KMS-11 (cell line): ENCODE results near the gene RAD23B.
"Not testable (repeated sequence)": the region's sequence is repeated elsewhere in the genome, so short reads cannot be mapped to it uniquely, and the experiment has no call there.

Experiments
- H2AFZ ChIP-seq: fragments of 200-600 bp; sonication (generic); 2 replicates; pipeline ENCODE4 v1.6.1; 2016; ENCODE audit warnings: antibody characterized with exemption, mixed run types, low read depth
- H3K27ac ChIP-seq: fragments of 200-600 bp; sonication (generic); 2 replicates; pipeline ENCODE4 v1.6.1; 2016; ENCODE audit warnings: mild to moderate bottlenecking, mixed run types
- H3K27me3 ChIP-seq: fragments of 200-600 bp; sonication (generic); 2 replicates; pipeline ENCODE4 v1.6.1; 2017; ENCODE audit warnings: mild to moderate bottlenecking, low read depth, mixed run types, moderate library complexity; ENCODE audit not compliant: insufficient read depth
- H3K36me3 ChIP-seq: fragments of 200-600 bp; sonication (generic); 2 replicates; pipeline ENCODE4 v1.6.1; 2017; ENCODE audit warnings: mild to moderate bottlenecking, mixed run types; ENCODE audit not compliant: insufficient read depth
- H3K4me1 ChIP-seq: fragments of 200-600 bp; sonication (generic); 2 replicates; pipeline ENCODE4 v1.6.1; 2016; ENCODE audit warnings: mild to moderate bottlenecking, low read depth, mixed run types; ENCODE audit not compliant: poor library complexity, severe bottlenecking
- H3K4me2 ChIP-seq: fragments of 200-600 bp; sonication (generic); 2 replicates; pipeline ENCODE4 v1.7.0; 2016; ENCODE audit warnings: mild to moderate bottlenecking, mixed run types
- H3K4me3 ChIP-seq: fragments of 200-600 bp; sonication (generic); IDR thresholded peaks from 2 replicates; pipeline ENCODE4 v1.6.1; 2017; ENCODE audit warnings: low read depth, low read length, mixed read lengths; ENCODE audit not compliant: insufficient read depth
- H3K79me2 ChIP-seq: fragments of 200-600 bp; sonication (generic); 2 replicates; pipeline ENCODE4 v1.6.1; 2016; ENCODE audit warnings: low read depth, mixed run types; ENCODE audit not compliant: insufficient read depth
- H3K9ac ChIP-seq: fragments of 200-600 bp; sonication (generic); 2 replicates; pipeline ENCODE4 v1.6.1; 2016; ENCODE audit warnings: mild to moderate bottlenecking, mixed run types
- H4K20me1 ChIP-seq: fragments of 200-600 bp; sonication (generic); 2 replicates; pipeline ENCODE4 v1.6.1; 2016; ENCODE audit warnings: mild to moderate bottlenecking, mixed run types; ENCODE audit not compliant: insufficient read depth
- CTCF ChIP-seq: fragments of 200-600 bp; sonication (generic); conservative IDR thresholded peaks from 2 replicates; pipeline ENCODE4 v1.6.1; 2017; ENCODE audit warnings: low read depth, mild to moderate bottlenecking, antibody characterized with exemption, low read length, moderate library complexity, mixed read lengths

The RAD23B gene

DNA sequence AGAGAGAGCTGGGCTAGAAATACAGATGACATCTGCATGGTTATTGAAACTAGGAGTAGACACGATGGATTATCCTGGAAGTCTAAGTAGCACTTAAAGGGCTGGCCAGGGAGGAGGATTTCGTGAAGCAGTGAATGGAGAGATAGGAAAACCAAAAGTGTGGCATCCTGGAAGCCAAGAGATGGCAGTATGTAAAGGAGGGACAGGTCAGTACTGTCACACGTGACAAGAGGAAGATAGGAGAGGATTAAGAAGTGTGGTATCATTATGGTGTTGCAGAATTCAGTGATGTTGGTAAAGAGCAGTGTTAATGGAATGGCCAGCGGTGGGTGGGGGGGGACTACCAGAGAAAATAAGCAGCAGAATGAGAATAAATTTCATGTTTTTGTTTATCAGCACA is 11.7 kb downstream of the RAD23B start:
- no peak for TF ChIP-seq CTCF
- H3K9ac ChIP-seq = no peak overlapping the region
- H3K4me2 ChIP-seq = no peak overlapping the region
- peaks cover 56% of the 10 kb centered on the region for H3K4me1 ChIP-seq
- H3K27ac ChIP-seq = no peak overlapping the region
- H3K36me3 ChIP-seq = no peaks in the 10 kb centered on the region
- peaks cover 99% of the 10 kb centered on the region for H3K79me2 ChIP-seq
- H3K27me3 ChIP-seq = no peaks in the 10 kb centered on the region
- H4K20me1 ChIP-seq = peaks cover 87% of the 10 kb centered on the region
- H3K4me3 ChIP-seq = no peak overlapping the region
- no peak overlapping the region for H2AFZ ChIP-seq

DNA sequence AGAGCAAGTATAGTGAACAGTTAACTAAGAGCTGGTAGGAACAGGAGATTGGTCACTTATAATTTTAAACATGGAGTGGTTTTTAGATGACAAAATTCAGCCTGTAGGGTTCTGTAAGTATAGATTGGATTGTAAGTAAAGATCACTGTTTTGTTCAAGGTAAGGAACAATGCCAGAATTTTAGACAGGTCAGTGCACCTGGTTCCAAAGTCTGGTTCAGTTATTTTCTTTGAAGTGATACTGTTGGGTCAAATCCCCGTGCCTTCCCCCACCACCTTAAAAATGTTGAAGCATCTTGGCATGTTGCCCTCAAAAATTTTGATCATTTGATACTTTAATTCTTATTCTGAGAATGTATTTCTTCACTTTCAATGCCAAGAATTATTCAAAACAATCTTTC is 12.9 kb downstream of the RAD23B start:
- no peak overlapping the region for H3K9ac ChIP-seq
- 0 out of 2 replicates have a peak overlapping the region, but pooled peaks have one; percentile 9 for H3K4me2 ChIP-seq
- TF ChIP-seq CTCF = no peak
- no peak overlapping the region for H2AFZ ChIP-seq
- peaks cover 99% of the 10 kb centered on the region for H3K79me2 ChIP-seq
- 0 out of 2 replicates have a peak, but pooled peaks cover 5% of the 10 kb centered on the region for H3K36me3 ChIP-seq
- H3K4me3 ChIP-seq = no peak overlapping the region
- H3K27ac ChIP-seq = no peak overlapping the region
- peaks cover 46% of the 10 kb centered on the region for H3K4me1 ChIP-seq
- H4K20me1 ChIP-seq = peaks cover 87% of the 10 kb centered on the region
- H3K27me3 ChIP-seq = no peaks in the 10 kb centered on the region

GRCh38 chr9:107296592-107296991 is 13.5 kb downstream of the RAD23B start:
- not testable (repeated sequence) for H3K27me3 ChIP-seq, H3K4me3 ChIP-seq, H3K27ac ChIP-seq, H2AFZ ChIP-seq, H3K36me3 ChIP-seq, H3K4me2 ChIP-seq, H3K9ac ChIP-seq
- Histone ChIP-seq H3K4me1 (peaks cover 44% of the 10 kb centered on the region), H4K20me1 (peaks cover 87% of the 10 kb centered on the region), H3K79me2 (peaks cover 99% of the 10 kb centered on the region)

GRCh38 chr9:107299437-107299836 is 16.4 kb downstream of the RAD23B start:
- peak; percentile 53; the same call in 1 of the 2 replicates for TF ChIP-seq CTCF
- H3K4me2 ChIP-seq = no peak overlapping the region
- H3K4me1 ChIP-seq = peaks cover 35% of the 10 kb centered on the region
- H3K9ac ChIP-seq = no peak overlapping the region
- H2AFZ ChIP-seq = no peak overlapping the region
- H3K79me2 ChIP-seq = peaks cover 97% of the 10 kb centered on the region
- H3K36me3 ChIP-seq = peaks cover 10% of the 10 kb centered on the region
- no peaks in the 10 kb centered on the region for H3K27me3 ChIP-seq
- no peak overlapping the region for H3K27ac ChIP-seq
- no peak overlapping the region for H3K4me3 ChIP-seq
- peaks cover 61% of the 10 kb centered on the region for H4K20me1 ChIP-seq

DNA sequence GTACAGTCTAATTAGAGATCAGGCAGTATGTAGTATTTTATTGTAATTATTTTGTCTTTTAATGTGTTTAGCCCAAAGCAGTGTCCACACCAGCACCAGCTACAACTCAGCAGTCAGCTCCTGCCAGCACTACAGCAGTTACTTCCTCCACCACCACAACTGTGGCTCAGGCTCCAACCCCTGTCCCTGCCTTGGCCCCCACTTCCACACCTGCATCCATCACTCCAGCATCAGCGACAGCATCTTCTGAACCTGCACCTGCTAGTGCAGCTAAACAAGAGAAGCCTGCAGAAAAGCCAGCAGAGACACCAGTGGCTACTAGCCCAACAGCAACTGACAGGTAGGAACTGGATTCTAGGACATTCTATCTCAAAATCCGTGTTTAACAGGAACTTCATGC is 23.2 kb downstream of the RAD23B start:
- H4K20me1 ChIP-seq = peaks cover 29% of the 10 kb centered on the region
- peaks cover 14% of the 10 kb centered on the region for H3K36me3 ChIP-seq
- H2AFZ ChIP-seq = no peak overlapping the region

More for the DNA sequence above, 23.2 kb downstream of the RAD23B start:
- H3K4me3 ChIP-seq = no peak overlapping the region
- H3K4me1 ChIP-seq = peaks cover 44% of the 10 kb centered on the region
- H3K27ac ChIP-seq = no peak overlapping the region
- no peak for TF ChIP-seq CTCF
- no peak overlapping the region for H3K9ac ChIP-seq
- H3K79me2 ChIP-seq = peaks cover 89% of the 10 kb centered on the region
- H3K27me3 ChIP-seq = no peaks in the 10 kb centered on the region
- H3K4me2 ChIP-seq = no peak overlapping the region
